ENCODE results near the gene CLCF1. TPM values are rescaled to one million over a fixed set of nuclear protein-coding genes. Genes with fewer than 3 reads are reported as not detected.

CLCF1 gene
- total RNA-seq, 6 experiments from 2014 or later: 8.9 to 12.8 (median 10.5) TPM

- no peak overlapping the region for H3K4me3 Mint-ChIP-seq
- TF ChIP-seq CTCF (IDR thresholded peaks at IDR 0.05): no peak
- H3K36me3 Mint-ChIP-seq (ENCODE audit: low read depth): no peaks in the 10 kb centered on the region
- H3K27ac Mint-ChIP-seq: no peak overlapping the region
- H3K9me3 Mint-ChIP-seq: no peaks in the 10 kb centered on the region
- peaks cover 2% of the 10 kb centered on the region for H3K27me3 Mint-ChIP-seq (ENCODE audit: insufficient read depth)
- H3K4me1 Mint-ChIP-seq (ENCODE audit: low read depth): peaks cover 62% of the 10 kb centered on the region
- no peak for DNase-seq
Measured at GRCh38 chr11:67381244-67381972, 8.0 kb upstream of the CLCF1 start.

- Mint-ChIP-seq H3K36me3 (ENCODE audit: low read depth) (no peaks in the 10 kb centered on the region), H3K9me3 (no peaks in the 10 kb centered on the region), H3K27me3 (ENCODE audit: insufficient read depth) (no peaks in the 10 kb centered on the region; the same call in none of the 2 replicates), H3K4me1 (ENCODE audit: low read depth) (peaks cover 67% of the 10 kb centered on the region), H3K27ac (peak overlapping the region; percentile 85), H3K4me3 (peak overlapping the region; percentile 52)
- peak; percentile 72 for DNase-seq
- no peak for TF ChIP-seq CTCF (IDR thresholded peaks at IDR 0.05)
Measured at GRCh38 chr11:67379061-67380058, 6.0 kb upstream of the CLCF1 start.

- Mint-ChIP-seq H3K27ac (peak overlapping the region; percentile 85), H3K27me3 (ENCODE audit: insufficient read depth) (peaks cover 5% of the 10 kb centered on the region), H3K9me3 (no peaks in the 10 kb centered on the region), H3K4me3 (peak overlapping the region; percentile 41; the same call in 1 of the 2 replicates), H3K4me1 (ENCODE audit: low read depth) (peaks cover 71% of the 10 kb centered on the region), H3K36me3 (ENCODE audit: low read depth) (no peaks in the 10 kb centered on the region; the same call in 1 of the 2 replicates)
- DNase-seq: no peak
- no peak for TF ChIP-seq CTCF (IDR thresholded peaks at IDR 0.05)
Measured at GRCh38 chr11:67378544-67378943, 5.1 kb upstream of the CLCF1 start.

- Mint-ChIP-seq H3K9me3 (no peaks in the 10 kb centered on the region), H3K27me3 (ENCODE audit: insufficient read depth) (peaks cover 5% of the 10 kb centered on the region), H3K27ac (0 out of 2 replicates have a peak overlapping the region, but pooled peaks have one; percentile 43), H3K4me3 (no peak overlapping the region), H3K36me3 (ENCODE audit: low read depth) (no peaks in the 10 kb centered on the region; the same call in 1 of the 2 replicates), H3K4me1 (ENCODE audit: low read depth) (peaks cover 65% of the 10 kb centered on the region)
- no peak for DNase-seq
- TF ChIP-seq CTCF (IDR thresholded peaks at IDR 0.05): no peak
Measured at GRCh38 chr11:67376873-67377808, 3.7 kb upstream of the CLCF1 start.

All from HFFc6 (cell line).